ENCODE results near the gene PALS1.

The PALS1 gene

GRCh38 chr14:67257906-67258305 is 16.7 kb downstream of the PALS1 start:
- no peak overlapping the region for H3K27ac ChIP-seq (replicated peaks)
- no peaks in the 10 kb centered on the region for H3K27me3 ChIP-seq (ENCODE audit: insufficient read depth, poor library complexity, severe bottlenecking)
- H3K4me3 ChIP-seq (replicated peaks; ENCODE audit: insufficient read depth, low read length): no peak overlapping the region
- no peak for TF ChIP-seq POLR2AphosphoS5 (IDR thresholded peaks at IDR 0.05; ENCODE audit: low read depth)
- no peak for DNase-seq (ENCODE audit: low read depth in 1 of 2, low spot score in 1 of 2)

DNA sequence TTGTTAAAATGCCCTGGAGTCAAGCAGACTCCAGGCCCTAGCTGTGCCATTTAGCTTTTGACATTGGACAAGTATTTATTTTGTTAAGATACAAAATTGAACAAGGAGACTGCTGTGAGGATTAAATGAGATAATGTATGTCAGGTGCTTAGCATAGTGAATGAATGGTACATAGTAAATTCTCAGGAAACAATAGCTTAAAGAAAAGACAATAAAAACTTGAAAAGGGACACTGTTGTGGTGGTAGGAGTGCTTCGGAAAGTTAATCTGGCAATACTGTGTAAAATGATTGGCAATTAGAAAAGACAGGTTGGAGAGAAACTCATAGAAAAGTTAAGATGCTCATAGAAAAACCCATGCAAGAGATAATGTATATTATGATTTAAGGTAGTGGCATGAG is 19.7 kb downstream of the PALS1 start:
- TF ChIP-seq SPI1 (IDR thresholded peaks at IDR 0.05; ENCODE audit: borderline replicate concordance, low read depth): no peak
- no peak for TF ChIP-seq CTCF (IDR thresholded peaks at IDR 0.05; ENCODE audit: insufficient read depth, low read length)
- no peak for TF ChIP-seq POLR2AphosphoS5 (IDR thresholded peaks at IDR 0.05; ENCODE audit: low read depth)
- no peak for TF ChIP-seq GABPA (IDR thresholded peaks at IDR 0.05; ENCODE audit: low read depth)
- TF ChIP-seq, protein P1, sequence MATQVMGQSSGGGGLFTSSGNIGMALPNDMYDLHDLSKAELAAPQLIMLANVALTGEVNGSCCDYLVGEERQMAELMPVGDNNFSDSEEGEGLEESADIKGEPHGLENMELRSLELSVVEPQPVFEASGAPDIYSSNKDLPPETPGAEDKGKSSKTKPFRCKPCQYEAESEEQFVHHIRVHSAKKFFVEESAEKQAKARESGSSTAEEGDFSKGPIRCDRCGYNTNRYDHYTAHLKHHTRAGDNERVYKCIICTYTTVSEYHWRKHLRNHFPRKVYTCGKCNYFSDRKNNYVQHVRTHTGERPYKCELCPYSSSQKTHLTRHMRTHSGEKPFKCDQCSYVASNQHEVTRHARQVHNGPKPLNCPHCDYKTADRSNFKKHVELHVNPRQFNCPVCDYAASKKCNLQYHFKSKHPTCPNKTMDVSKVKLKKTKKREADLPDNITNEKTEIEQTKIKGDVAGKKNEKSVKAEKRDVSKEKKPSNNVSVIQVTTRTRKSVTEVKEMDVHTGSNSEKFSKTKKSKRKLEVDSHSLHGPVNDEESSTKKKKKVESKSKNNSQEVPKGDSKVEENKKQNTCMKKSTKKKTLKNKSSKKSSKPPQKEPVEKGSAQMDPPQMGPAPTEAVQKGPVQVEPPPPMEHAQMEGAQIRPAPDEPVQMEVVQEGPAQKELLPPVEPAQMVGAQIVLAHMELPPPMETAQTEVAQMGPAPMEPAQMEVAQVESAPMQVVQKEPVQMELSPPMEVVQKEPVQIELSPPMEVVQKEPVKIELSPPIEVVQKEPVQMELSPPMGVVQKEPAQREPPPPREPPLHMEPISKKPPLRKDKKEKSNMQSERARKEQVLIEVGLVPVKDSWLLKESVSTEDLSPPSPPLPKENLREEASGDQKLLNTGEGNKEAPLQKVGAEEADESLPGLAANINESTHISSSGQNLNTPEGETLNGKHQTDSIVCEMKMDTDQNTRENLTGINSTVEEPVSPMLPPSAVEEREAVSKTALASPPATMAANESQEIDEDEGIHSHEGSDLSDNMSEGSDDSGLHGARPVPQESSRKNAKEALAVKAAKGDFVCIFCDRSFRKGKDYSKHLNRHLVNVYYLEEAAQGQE (IDR thresholded peaks at IDR 0.05; ENCODE audit: insufficient replicate concordance, low read depth): no peak
- no peak for DNase-seq (ENCODE audit: low read depth in 1 of 2, low spot score in 1 of 2)
- Histone ChIP-seq H3K27me3 (ENCODE audit: insufficient read depth, poor library complexity, severe bottlenecking) (no peaks in the 10 kb centered on the region), H3K4me3 (replicated peaks; ENCODE audit: insufficient read depth, low read length) (no peak overlapping the region), H3K27ac (replicated peaks) (no peak overlapping the region)

- DNase-seq (ENCODE audit: low read depth in 1 of 2, low spot score in 1 of 2): no peak
- Histone ChIP-seq H3K4me3 (replicated peaks; ENCODE audit: insufficient read depth, low read length) (no peak overlapping the region), H3K27me3 (ENCODE audit: insufficient read depth, poor library complexity, severe bottlenecking) (no peaks in the 10 kb centered on the region), H3K27ac (replicated peaks) (no peak overlapping the region)
- no peak for TF ChIP-seq SPI1 (IDR thresholded peaks at IDR 0.05; ENCODE audit: borderline replicate concordance, low read depth)
- no peak for TF ChIP-seq GABPA (IDR thresholded peaks at IDR 0.05; ENCODE audit: low read depth)
- no peak for TF ChIP-seq POLR2AphosphoS5 (IDR thresholded peaks at IDR 0.05; ENCODE audit: low read depth)
- no peak for TF ChIP-seq CTCF (IDR thresholded peaks at IDR 0.05; ENCODE audit: insufficient read depth, low read length)
- TF ChIP-seq, protein P1 (IDR thresholded peaks at IDR 0.05; ENCODE audit: insufficient replicate concordance, low read depth): no peak
Observed at GRCh38 chr14:67263499-67264149, 22.4 kb downstream of the PALS1 start.

DNA sequence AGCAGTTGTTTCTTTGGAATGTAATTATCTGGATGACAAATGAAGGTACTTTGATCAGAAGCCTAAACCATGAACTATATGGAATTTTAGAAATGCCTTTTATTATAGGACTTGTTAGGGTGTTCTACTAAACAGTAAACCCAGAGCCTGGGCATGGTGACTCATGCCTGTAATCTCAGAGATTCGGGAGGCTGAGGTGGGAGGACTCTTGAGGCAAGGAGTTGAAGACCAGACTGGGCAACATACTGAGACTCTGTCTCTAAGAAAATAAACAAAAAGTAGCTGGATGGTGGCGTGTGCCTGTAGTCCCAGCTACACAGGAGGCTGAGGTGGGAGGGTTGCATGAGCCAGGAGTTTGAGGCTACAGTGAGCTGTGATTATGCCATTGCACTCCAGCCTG is 23.9 kb downstream of the PALS1 start:
- DNase-seq (ENCODE audit: low read depth in 1 of 2, low spot score in 1 of 2): no peak
- H3K4me3 ChIP-seq (replicated peaks; ENCODE audit: insufficient read depth, low read length): no peak overlapping the region
- H3K27me3 ChIP-seq (ENCODE audit: insufficient read depth, poor library complexity, severe bottlenecking): no peaks in the 10 kb centered on the region
- no peak overlapping the region for H3K27ac ChIP-seq (replicated peaks)
- TF ChIP-seq GABPA (IDR thresholded peaks at IDR 0.05; ENCODE audit: low read depth) (no peak), POLR2AphosphoS5 (IDR thresholded peaks at IDR 0.05; ENCODE audit: low read depth) (no peak), CTCF (IDR thresholded peaks at IDR 0.05; ENCODE audit: insufficient read depth, low read length) (no peak)
- TF ChIP-seq, protein P1 (IDR thresholded peaks at IDR 0.05; ENCODE audit: insufficient replicate concordance, low read depth): no peak
